KG1 (cell line): Measurements from ENCODE around the gene GPRC5A.

Source experiments
- DNase-seq: peaks from one replicate; lab custom pipeline; 2025; lab: John Stamatoyannopoulos, UW

GPRC5A gene

GRCh38 chr12:12885096-12885792 lies 6.1 kb upstream of the GPRC5A start:
- no peak for DNase-seq

DNA sequence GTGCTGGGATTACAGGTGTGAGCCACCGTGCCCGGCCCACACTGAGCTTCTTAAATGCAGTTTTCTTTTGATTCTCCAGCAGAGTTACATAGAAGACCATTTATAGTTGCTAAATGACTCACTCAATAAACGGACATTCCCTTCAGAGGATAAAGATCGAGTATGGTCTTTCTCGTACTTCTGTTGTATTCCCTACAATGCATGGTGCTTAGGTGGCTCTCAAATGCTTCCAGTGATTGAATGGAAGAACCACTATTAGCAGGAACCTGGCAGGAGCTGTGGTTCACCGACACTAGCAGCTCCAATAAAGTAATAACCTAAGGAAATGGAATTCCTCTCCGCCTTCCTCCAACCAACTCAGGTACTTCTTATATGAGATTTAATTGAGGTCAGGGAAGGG lies 3.9 kb upstream of the GPRC5A start:
- DNase-seq, result no peak

DNA sequence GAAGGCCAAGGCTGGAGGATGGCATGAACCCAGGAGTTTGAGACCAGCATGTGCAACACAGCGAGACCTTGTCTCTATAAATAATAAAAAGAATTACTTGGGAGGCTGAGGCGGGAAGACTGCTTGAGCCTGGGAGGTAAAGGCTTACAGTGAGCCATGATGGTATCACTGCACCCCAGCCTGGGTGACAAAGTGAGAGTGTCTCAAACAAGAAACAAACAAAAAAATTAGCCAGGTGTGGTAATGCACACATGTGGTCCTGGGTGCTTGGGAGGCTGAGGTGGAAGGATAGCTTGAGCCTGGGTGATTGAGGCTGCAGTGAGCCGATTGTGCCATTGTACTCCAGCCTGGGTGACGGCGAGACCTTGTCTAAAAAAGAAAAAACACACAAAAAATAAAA lies 1.7 kb upstream of the GPRC5A start:
- no peak for DNase-seq

DNA sequence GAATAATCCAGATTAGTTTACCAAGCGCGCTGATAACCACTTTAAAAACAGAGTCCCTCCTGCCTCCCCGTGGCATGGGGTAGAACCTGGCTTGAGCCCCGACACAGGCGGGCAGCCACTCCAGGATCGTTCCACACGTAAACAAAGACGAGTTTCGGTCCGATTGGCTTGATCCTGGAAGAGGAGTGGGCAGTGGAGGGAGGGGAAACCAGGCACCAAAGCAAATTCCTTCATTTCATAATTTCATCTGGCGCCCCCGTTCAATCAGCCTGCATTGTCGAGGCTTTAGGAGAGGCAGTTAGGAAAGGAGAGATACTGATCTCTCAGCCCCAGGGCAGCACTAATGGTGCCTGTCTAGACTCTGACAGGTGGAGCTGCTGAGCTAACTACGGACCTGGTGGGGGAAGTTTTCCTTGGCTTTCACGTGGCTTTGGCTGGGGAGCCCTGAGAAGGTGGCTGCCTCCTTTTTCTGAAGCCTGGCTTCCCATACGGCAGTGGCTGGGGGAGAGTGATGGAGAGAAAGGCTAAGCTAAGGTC lies 751 bp upstream of the GPRC5A start:
- DNase-seq, result no peak

DNA sequence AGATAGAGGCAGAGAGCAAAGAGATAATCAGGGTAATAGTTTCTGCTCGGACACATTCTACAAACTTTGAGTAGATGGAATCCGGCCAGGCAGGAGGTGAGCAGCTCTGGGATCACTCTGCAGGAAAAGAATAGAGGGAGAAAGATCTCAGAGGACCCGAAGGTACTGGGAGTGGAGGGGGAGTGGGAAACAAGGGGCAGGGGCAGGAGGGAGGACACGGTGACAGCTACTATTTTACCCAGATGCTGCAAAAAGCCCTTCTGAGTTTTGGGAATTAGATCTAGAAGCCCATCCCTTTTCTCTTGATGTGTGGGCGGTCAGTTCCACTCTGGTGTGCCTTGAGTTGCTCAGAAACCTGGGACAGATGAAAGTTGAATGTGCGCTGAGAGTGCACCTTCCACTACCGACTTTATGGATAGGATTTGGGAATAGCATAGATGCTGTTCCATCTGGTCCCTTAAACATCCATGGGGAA lies 556 bp downstream of the GPRC5A start:
- no peak for DNase-seq

DNA sequence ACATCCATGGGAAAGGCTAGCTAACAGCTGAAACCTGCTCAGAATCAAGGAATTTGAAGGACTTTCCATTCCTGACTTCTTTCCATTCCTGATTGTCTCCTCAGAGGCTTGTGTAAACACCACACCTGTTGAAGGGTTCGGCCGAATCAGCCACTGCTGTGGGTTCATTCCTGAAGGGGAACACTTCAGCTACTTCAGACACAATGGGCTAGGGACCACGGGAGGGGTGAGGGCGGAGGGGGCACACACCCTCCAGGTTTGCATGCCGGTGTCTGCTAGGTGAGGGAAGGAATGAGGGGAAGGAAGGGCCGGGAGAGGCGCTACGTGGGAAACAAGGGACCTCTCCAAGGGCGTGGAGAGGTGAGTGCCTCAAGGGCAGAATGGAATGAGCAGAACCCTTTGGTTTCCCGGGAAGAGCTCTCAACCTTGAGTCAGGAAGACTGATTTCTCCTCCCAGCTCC lies 1.3 kb downstream of the GPRC5A start:
- DNase-seq, result no peak

- DNase-seq, result no peak
Measured at GRCh38 chr12:12893438-12893837, 2.1 kb downstream of the GPRC5A start.

- no peak for DNase-seq
Measured at GRCh38 chr12:12896260-12896659, 4.9 kb downstream of the GPRC5A start.

GRCh38 chr12:12897302-12897701 lies 5.9 kb downstream of the GPRC5A start:
- DNase-seq, result no peak

GRCh38 chr12:12898136-12898717 lies 6.9 kb downstream of the GPRC5A start:
- no peak for DNase-seq

DNA sequence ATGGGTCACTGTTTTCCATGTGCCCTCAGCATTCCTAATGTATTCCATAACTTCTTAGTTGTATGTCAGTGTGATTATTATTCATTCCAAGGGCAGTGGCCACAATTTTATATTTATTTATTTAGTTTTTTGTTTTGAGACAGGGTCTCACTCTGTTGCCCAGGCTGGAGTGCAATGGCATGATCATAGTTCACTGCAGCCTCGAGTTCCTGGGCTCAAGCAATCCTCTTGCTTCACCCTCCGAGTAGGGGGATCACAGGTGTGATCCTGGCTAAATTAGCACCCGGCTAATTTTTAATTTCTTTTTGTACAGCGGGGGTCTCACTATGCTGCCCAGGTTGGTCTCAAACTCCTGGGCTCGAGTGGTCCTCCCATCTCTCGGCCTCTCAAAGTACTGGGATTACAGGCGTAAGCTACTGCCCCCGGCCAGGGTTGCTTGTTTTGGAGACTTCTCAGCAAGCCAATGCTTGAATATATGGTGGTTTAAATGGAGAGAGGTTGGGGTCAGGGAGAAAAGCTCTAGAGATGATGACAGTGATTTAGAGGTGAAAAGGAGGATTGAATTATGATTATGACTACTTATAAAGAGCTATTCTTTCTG lies 7.6 kb downstream of the GPRC5A start:
- no peak for DNase-seq

DNA sequence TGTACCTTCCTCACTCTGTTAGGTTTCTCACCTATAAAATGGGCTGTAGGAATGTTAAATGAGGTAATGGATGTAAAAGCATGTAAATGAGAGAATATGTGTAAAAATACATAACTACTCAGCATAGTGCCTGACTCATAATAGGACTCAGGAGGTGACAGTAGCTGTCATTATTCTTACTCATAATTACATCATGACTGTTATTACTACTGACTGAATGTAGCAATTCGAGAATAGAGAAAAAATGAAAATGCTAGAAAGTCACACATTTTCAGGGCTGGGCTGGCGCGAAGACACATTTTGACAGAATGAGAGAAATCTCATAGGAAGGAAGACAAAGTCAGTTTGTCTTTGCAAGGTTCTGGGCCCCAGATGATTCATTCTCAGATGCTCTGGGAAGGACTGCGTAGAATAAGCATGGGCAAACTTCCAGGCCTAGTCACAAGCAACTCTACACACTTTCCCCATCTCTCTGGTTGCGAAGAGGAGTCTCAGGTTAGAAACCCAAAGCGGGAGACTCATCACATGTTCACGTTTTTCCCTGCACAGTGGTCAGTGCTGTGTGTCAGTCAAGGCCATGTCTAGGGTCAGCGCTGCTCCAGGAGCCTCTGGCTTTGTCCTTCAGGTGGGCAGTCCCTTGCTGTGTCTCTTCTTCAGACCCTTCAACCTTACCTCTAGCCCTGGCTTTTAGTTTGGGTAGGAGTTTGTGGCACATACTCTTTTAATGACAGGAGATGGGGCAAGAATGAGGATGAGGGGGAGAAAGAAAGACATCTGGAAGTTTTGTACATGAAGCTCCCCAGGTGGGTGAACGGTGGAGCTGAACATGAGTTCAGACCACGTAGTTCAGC lies 8.4 kb downstream of the GPRC5A start:
- no peak for DNase-seq

- no peak for DNase-seq
Measured at GRCh38 chr12:12900786-12901157, 9.4 kb downstream of the GPRC5A start.

- DNase-seq, result no peak
Measured at GRCh38 chr12:12901158-12901791, 9.9 kb downstream of the GPRC5A start.

- no peak for DNase-seq
Measured at GRCh38 chr12:12902036-12902435, 10.7 kb downstream of the GPRC5A start.

DNA sequence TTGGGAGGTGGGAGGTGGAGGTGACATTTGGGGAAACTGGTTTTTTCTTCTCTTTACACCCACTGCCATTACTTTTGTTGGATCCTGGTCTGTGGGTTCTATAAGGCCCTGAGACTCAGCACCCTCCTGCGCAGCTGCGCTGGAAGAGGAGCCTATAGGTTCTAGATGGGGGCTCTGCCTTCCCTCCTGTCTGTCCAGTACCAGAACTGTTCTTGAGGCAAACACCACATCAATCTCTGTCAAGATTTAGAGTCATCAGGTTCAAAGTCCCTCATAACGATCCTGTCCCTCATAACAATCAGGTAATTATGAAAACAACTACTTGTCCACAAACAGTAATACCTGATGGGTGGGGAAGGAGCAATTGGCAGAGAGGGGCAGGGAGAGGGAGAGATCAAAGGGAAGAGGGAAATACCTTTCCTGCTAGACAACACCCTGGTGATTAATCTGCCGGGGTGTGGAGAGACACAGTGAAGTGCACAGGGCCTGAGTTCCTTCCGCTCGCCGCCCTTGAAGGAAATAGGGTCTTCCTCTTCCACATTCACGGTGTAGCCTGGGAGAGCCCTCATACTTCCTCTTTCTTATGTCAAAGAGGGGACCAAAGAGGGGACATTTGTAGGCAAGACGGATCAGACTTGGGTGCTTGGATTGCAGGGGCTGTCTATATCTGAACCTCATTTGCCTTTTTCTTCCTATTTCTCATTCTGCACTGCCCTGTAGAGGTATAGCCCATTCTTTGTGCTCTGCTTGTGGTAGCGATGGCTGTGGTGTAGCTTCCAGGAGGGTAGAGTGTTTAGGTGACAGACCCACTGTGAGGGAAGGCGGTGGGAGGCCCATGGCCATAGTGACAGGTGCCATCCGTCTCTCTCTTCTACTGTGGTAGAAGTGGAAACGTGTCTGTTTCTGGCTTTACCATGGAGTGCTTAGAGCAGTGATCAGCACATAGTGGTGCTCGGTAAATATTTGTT lies 12.6 kb downstream of the GPRC5A start:
- no peak for DNase-seq

- no peak for DNase-seq
Measured at GRCh38 chr12:12907552-12907951, 16.2 kb downstream of the GPRC5A start.

GRCh38 chr12:12908252-12908651 lies 16.9 kb downstream of the GPRC5A start:
- DNase-seq, result no peak

- no peak for DNase-seq
Measured at GRCh38 chr12:12908711-12909110, 17.3 kb downstream of the GPRC5A start.

DNA sequence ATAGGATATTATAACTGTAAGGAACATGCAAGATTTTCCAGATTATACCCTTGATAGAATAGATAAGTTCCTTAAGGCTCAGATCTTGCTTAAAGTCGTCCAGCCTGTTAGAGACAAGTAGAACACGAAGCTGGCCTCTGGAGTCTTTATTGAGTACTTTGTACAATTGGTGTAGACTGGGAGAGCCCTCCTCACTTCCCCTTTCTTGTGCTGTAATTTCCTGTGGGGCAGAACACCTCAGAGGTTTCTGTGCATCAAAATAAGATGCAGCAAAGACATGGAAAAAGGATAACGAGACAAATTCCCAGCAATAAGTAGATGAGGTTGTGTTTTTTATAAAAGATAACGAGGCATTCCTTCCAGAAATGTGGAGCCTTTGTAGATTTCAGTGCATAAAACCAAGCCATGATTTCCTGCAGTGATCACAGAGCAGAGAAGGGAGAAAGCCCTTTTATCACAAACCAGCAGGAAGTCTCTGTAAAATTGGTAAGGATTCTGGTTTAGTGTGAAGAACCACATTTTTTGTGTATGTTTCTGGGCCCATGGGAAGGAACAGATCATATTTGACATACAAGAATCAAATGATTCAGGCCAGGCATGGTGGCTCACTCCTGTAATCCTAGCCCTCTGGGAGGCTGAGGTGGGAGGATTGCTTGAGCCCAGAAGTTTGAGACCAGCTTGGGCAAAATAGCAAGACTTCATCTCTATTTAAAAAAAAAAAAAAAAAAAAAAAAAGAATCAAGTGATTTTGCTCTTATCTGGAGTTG lies 18.0 kb downstream of the GPRC5A start:
- no peak for DNase-seq
